HCEC 1CT (cell line): Measurements from ENCODE around the gene MIEF1.
"Not testable (repeated sequence)": the region's sequence is repeated elsewhere in the genome, so short reads cannot be mapped to it uniquely, and the experiment has no call there.

Experiments
- DNase-seq: peaks from one replicate; pipeline ENCODE4 v3.0.0-alpha.2; 2017

Gene MIEF1

DNA sequence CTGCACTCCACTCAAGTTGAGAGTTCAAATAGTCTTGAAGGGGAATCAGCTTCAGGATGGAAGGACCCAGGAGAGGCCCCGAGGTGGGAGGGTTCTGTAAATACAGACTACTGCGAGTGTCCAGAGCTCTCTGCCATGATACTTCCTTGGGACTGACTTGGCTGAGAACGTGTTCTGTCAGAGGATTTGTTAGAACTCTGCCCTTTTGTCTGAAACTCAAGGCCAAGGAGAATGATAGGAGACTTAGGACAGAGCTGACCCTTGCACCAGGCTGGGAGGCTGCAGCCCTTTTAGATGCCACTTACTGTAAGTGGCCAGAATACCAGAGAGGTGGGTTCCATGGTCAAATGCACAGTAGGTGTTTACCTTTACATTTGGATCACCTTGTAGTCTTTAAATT, 15.4 kb downstream of the MIEF1 start:
- no peak for DNase-seq

DNA sequence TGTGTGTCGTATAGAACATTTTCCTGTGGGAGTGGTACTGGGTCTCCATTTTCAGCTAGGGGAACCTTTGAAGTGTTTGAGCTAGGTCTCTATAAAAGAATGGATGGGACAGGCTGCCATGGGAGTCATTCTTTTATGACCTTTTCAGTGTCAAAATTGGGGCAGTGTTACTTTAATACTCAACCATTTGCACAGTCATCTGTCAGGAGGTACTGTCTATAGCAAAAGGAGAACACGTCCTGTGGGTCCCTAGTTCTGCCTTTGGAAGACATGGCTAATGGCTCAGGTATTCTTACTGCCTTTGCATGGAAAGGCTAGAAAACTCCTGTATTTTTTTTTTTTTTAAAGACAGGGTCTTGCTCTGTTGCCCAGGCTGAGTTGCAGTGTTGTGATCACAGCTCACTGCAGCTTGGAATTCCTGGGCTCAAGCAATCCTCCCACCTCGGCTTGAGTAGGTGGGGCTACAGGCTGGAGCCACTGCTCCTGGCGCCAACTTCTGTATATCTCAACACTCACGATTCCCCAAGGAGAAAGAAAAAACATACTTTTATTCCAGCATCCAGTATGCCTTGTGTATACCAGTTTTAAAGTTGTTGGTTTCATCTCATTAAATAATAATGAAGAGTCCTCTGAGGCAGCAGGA, 16.2 kb downstream of the MIEF1 start:
- no peak for DNase-seq

DNA sequence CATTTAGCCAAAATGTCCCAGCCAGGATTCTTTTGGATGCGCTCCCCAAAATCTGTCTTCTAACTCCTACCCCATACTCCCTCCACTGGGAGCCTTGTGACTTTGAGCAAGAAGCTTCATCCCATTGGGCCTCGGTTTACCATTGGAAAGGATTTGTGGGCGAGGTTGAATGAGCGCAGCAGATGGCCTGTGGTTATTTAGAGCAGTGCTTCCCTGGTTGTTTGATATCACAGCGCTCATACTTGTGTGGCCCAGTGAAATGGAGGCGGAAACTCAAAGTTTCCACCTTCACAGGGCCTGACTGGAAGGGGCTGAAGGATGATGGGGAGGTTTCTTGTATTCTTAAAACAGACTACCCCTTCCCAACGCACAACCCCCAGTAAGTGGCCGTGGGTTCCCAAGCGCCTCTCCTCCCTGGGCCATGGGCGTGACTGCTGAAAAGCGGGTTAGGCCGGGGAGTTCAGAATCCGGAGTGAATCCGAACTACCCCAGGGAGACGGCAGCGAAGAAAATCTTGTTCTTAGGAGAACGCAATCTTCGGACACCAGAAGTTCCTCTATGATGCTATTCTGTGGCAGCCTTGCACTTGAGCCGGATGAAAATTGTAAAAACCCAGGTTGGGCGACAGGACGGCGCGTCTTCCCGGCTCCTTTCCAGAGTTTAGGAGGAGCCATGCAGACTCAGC, 17.0 kb downstream of the MIEF1 start:
- DNase-seq, result peak; percentile 30

DNA sequence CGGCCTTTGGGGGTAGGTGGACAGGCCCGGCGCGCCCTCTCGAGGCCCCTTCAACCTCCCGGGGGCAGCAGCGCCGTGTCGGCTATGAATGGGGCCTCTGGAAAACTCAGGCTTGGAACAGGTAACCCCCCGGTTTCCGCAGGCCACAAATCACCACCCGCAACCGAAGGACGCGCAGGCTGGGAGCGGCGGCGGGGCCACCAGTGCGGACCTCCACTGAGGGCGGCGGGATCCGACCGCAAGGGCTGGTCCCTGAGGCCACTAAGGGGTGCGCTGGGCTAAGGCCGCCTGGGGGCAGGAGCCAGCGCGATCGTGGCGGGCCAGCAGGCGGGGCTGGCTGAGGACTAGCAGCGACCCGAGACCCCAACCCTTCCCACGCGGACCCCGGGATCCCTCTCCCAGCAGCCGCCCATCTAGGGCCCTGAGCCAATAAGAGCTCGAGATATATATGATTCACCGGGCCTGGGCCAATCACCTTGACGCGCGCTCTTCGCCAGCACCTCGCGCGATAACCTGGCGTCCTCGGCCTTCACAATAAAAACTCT, 17.7 kb downstream of the MIEF1 start:
- DNase-seq, result peak; percentile 99

DNA sequence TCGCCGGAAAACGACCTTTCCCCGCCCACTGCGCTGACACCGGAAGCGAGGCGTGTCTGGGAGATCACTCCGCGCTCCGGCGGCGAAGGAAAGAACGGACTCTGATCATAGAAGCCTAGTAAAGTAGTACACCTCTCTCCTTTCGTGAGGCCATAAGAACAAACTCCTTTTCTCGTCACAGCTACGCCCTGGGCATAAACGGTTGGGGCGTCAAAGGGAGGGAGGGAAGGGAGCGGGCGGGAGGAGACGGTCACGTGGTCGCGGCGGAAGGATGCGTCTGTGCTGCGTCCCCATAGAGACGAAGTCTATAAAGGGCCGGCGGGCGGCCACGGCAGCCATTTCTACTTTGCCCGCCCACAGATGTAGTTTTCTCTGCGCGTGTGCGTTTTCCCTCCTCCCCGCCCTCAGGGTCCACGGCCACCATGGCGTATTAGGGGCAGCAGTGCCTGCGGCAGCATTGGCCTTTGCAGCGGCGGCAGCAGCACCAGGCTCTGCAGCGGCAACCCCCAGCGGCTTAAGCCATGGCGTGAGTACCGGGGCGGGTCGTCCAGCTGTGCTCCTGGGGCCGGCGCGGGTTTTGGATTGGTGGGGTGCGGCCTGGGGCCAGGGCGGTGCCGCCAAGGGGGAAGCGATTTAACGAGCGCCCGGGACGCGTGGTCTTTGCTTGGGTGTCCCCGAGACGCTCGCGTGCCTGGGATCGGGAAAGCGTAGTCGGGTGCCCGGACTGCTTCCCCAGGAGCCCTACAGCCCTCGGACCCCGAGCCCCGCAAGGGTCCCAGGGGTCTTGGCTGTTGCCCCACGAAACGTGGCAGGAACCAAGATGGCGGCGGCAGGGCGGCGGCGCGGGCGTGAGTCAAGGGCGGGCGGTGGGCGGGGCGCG, 18.4 kb downstream of the MIEF1 start, which contains the start of gene ATF4:
TSS of gene ATF4 (plus strand) at position 337 of the 880 bp plus-strand sequence. CDS start 884 bp downstream, outside the sequence.
- peak; percentile 87 for DNase-seq

DNA sequence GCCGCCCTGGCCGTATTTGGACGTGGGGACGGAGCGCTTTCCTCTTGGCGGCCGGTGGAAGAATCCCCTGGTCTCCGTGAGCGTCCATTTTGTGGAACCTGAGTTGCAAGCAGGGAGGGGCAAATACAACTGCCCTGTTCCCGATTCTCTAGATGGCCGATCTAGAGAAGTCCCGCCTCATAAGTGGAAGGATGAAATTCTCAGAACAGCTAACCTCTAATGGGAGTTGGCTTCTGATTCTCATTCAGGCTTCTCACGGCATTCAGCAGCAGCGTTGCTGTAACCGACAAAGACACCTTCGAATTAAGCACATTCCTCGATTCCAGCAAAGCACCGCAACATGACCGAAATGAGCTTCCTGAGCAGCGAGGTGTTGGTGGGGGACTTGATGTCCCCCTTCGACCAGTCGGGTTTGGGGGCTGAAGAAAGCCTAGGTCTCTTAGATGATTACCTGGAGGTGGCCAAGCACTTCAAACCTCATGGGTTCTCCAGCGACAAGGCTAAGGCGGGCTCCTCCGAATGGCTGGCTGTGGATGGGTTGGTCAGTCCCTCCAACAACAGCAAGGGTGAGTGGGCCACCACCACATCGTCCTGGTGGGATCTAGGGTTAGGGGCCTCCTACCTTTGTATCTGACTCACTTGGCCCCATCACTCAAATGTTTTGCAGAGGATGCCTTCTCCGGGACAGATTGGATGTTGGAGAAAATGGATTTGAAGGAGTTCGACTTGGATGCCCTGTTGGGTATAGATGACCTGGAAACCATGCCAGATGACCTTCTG, 19.2 kb downstream of the MIEF1 start:
- DNase-seq, result peak; percentile 64

DNA sequence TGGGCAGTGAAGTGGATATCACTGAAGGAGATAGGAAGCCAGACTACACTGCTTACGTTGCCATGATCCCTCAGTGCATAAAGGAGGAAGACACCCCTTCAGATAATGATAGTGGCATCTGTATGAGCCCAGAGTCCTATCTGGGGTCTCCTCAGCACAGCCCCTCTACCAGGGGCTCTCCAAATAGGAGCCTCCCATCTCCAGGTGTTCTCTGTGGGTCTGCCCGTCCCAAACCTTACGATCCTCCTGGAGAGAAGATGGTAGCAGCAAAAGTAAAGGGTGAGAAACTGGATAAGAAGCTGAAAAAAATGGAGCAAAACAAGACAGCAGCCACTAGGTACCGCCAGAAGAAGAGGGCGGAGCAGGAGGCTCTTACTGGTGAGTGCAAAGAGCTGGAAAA, 20.0 kb downstream of the MIEF1 start:
- not testable (repeated sequence) for DNase-seq

DNA sequence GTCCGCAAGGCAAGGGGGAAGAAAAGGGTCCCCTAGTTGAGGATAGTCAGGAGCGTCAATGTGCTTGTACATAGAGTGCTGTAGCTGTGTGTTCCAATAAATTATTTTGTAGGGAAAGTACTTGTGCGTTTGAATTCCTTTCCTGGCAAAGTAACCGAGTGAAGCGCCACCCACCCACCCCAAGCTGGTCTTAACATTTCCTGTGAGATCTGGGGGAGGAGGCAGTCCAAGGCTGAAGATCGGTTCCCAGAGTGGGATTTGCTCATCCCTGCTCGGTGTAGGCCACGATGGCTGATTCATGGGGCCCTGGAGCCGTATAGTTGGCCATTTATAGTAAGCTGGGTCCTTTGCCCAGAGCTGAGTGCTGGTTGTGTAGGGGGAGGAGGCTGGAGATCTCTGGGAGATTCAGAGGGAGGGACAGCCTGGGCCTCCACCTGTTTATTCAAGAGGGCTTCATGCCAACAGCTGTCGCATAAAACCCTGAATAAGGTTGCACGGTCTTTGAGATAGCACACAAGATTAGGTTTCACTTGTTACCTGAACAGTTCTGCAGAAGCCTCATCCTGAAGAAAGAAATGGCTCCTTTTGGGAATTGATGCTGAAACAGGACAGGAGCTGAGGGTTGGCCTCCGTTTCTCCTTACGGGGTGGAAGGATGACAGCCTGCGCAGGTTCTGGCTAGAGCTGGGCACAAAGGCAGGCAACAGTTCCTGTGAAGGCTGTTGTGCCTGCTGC, 20.6 kb downstream of the MIEF1 start:
- DNase-seq, result peak; percentile 53

DNA sequence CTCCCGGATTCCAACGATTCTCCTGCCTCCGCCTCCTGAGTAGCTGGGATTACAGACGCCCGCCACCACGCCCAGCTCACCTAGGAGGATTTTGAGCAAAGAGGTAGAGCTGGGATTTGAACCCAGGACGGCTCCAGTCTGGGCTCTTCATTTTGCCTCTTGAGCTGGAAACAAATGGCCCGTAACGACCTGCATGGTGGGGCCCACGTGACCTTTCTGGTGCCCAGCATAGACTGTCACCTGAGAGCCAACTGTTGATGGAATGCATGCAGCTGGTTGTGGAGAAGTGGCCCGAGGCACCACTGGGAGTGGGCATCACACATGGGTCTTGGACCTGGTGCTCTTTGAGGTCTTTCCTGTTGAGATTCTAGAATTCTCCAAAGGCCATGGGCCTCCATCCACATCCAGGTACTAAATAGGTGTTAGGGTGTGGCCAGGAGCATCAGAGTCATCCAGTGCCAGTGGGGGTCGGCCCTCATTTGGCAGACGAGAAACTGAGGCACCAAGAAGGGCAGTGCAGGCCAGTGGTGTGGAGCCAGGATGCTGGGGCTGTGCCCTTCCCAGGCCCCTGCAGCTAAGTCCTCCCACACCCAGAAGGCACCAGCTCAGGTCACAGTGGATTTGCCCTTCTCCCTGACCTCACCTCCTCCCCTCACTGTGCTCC, 22.1 kb downstream of the MIEF1 start:
- DNase-seq, result peak; percentile 39

DNA sequence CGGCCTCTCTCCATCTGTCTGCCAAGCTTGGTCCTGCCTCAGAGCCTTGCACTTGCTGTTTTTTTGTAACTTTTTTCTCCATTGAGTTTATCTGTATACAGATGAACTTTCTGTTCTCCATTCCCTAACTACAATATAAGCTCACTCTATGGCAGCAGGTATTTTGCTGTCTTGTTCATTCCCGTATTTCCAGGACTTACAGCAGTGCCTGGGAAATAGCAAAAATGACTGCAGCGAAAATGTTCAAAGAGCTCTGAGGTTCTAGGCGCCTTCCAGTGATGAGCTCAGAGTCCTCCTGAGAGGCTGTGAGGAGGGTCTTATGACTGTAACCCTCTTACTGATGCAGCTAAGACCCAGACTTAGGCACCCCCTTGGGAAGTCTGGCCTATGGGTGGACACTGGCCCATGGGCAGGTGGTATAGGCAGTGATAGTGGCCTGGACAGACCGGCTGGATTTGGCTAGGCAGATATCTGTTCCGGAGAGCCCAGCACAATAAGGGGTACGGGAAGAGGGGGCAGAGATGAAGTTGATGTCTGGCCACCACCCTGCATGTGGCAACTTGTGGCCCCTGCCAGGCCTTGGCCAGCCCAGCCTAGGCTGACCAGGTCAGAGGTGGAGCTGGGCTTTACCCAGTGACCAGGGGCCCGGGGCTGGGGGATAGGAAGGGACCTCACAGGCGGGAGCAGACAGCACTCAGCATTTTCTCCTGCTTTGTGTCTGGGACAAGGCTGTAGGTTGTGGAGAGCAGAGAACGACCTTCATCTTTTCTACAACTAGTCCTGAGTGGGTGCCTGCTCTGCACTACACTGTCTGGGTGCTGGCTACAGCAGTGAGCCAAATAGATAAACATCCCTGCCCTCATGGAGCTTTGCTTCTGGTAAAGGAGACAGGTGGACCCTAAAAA, 22.9 kb downstream of the MIEF1 start:
- no peak for DNase-seq

DNA sequence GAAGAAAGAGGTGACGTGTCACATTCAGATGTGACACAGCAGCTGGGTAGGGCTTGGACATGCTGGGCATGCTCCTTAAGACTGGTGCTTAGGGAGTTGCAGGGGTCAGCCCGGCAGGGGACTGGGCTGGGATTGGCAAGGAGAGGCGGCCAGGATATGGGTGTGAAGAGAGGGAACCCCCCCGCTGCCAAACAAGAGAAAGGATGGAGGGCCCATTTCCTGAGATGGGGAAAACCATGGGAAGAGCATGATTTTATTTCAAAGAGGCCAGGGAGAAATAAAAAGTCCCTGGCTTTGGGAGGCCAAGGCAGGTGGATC, 23.5 kb downstream of the MIEF1 start:
- no peak for DNase-seq

DNA sequence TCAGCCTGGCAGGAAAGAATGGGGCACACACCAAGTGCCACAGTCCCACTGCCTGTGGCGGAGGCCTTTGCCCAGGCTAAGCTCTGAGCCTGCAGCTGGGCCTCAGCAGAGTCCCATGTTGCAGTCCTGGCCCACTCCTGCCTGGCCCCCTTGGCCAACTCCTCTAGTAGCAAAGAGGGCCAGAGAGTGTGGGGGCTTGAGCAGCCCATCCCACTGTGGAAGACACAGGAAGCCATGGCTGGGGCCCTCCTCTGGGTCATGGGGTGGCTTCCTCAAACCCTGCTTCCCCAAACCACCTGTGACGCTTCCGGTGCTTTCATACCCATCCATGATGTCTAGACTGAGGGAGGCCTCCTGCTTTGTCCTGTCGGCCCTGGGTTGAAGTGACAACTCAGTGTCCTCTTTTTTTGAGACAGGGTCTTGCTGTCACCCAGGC, 24.7 kb downstream of the MIEF1 start:
- no peak for DNase-seq

DNA sequence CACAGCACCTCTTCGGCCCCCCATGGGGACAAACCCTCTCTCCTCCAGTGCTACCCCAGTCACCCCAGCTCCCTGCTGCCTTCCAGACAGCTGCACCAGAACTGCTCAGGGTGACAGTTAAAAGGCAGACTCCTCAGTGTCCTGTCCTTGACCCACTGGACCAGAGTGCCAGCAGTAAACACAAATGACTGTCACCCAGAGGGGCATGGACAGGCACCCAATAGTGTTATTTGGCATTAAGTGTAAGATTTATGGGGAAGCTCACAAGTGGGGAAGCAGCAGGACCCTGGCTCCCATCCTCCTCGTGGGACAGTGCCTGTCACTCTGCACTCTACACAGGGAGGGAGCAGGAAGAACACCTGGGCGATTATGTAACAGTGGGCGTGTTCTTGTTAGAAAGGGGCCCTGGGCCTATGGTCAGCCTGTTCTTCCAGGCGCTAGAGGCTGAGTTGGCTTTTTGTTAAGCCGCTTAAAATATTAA, 25.4 kb downstream of the MIEF1 start:
- DNase-seq, result no peak

DNA sequence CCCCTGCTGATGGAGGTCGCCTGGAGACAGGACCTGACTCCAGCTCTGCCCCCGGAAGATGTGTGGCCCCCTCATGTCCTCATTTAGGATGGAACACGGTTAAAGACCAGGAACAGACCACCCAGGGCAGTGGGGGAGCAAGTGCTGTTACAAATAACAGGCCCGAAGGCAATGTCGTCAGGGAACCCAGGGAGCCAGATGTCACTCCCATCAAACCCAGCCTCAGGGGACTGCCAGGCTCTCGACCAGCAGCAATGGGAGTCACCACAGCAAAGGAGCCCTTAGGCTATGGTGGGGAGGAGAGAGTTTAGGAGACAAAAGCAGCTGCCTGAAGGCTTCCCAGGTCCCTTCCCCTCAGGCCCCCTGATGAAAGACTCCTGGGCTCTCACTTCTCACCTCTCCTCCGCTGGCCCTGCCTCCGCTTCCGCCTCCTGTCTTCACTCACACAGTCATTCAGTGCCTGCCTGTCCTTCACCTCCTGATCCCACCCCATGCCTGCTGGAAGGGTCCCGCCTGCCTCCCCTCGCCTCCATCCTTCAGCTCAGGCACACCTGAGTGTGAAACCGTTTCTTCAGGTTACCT, 26.1 kb downstream of the MIEF1 start:
- DNase-seq, result no peak

DNA sequence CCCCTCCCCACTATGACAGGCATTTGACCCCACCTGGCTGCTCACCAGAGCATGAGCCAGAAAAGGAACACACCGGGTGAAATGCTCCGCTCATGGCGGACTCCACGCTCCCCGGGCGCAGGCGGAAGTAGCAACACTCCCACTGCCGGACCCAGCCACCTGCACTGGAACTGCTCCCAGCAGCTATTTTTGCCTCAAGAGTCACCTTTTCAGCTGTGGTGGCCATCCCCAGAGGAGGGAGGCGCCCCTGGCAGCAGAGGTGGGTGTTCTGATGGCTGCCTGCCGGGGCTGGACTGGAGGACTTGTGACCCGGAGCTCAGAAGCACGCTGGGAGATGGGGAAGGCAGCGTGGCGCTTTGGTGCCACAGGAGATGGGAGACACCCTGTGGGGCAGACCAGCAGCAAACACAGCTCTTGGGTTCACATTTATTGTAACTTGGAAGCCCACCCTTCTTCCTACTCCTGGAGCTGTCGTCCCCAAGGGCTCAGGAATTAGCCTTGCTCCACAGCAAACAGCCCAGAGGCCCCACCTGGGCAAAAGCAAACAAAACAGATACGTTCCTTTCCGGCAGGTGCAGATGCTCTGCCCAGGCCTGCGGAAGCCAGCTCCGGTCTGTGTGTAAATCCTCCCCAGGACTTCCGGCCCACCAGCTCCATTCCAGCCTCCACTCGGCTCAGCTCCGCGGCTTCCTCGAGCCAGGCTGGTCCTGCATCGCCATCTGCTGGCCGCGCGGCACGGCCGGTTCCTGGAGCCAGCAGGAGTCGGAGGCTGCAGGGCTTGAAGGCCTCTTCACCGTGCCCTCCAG, 26.8 kb downstream of the MIEF1 start:
- peak; percentile 91 for DNase-seq

DNA sequence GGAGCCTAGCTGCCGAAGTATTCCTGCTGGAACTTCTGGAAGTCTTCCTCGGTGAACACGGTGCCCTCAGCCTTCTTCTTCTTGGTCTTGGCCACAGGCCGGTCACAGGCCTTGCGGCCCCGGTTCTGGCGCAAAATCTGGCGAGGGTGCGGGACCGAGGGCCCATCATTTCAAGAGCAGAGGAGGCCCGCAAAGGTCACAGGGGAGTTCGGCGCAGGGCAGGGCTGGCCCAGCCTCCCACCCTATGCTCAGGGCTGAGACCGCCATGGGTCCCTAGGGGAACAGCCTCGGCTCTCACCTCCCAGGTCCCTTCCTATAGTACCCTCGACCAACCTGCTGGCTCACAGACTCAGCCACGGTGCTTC, 27.4 kb downstream of the MIEF1 start:
- DNase-seq, result no peak

DNA sequence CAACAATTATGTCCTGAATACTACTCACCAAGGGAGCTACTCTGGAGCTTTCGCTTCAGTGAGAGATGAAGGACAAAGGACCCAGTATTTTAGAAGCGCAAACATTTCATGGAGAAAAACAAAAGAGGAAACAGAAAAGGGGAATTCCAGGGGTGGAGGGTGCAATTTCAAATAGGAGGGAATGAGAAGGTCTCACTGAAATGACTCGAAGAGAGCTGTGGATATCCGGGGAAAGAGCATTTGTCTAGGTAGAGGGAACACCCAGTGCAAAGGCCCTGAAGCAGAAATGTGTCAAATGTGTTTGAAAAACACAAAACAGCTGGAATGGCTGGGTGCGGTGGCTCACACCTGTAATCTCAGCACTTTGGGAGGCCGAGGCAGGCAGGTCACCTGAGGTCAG, 28.0 kb downstream of the MIEF1 start:
- DNase-seq, result no peak

DNA sequence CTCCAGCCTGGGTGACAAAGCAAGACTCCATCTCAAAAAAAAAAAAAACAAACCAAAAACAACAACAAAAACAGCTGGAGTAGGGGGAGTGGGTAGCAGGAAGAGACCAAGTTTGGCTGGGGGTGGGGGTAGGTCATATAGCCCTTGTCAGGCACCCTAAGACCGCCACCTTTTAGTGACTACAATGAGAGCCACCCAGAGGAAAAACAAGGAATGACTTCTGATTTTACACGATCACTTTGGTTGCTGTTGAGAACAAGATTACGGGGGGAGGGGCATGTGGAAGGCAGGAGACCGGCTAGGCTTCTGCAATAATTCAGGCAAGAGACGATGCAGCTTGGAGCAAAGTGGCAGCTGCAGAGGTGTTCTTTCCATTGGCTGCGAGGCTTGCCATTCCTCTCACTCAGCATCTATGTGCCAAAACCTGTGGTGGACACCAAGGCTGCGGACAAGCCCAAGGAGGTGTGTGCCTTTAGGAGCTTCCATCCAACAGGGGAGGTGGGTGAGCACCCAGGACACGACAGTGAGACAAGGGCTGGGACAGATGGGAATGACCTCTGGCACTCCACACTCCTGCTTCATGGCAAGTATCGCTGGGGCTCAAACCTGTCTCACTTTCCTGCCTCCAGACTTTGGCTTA, 28.7 kb downstream of the MIEF1 start:
- peak; percentile 56 for DNase-seq
